DND-41 (cell line): ENCODE data around the gene XPO6.

Experiments used
- ATAC-seq: fragments of 200-7000 bp; cut with Tn5 transposase; 3 replicates; pipeline ENCODE4 v1.9.1; 2021; ENCODE audit warnings: low read depth; ENCODE audit not compliant: insufficient read depth
- DNase-seq: peaks from one replicate; pipeline ENCODE4 v3.0.0-alpha.2; 2020
- H2AFZ ChIP-seq: 2 replicates; pipeline ENCODE4 v1.6.0; 2012; ENCODE audit warnings: low read depth, low read length
- H3K27ac ChIP-seq: 2 replicates; pipeline ENCODE4 v1.5.1; 2012; ENCODE audit warnings: low read length, inconsistent platforms
- H3K27me3 ChIP-seq: fragments of 200-600 bp; sonication (generic); 2 replicates; pipeline ENCODE4 v1.6.0; 2012; ENCODE audit warnings: low read length, mild to moderate bottlenecking, inconsistent platforms; ENCODE audit not compliant: insufficient read depth, poor library complexity
- H3K36me3 ChIP-seq: 2 replicates; pipeline ENCODE4 v1.5.1; 2012; ENCODE audit warnings: low read length, inconsistent platforms; ENCODE audit not compliant: insufficient read depth
- H3K4me1 ChIP-seq: 2 replicates; pipeline ENCODE4 v1.5.1; 2012; ENCODE audit warnings: mild to moderate bottlenecking, low read length; ENCODE audit not compliant: insufficient read depth
- H3K4me2 ChIP-seq: 2 replicates; pipeline ENCODE4 v1.6.0; 2012; ENCODE audit warnings: mild to moderate bottlenecking, moderate library complexity, low read length, inconsistent platforms; ENCODE audit not compliant: insufficient read depth
- H3K4me3 ChIP-seq, 2 experiments: fragments of 200-600 bp in 1 of 2; shearing (Covaris generic) in 1 of 2; 2 replicates each; pipeline ENCODE4 v1.5.1; 2012 to 2016; ENCODE audit warnings: inconsistent platforms in 2 of 2, low read length in 2 of 2, mild to moderate bottlenecking in 2 of 2, low read depth in 1 of 2, moderate library complexity in 1 of 2
- H3K79me2 ChIP-seq: 2 replicates; pipeline ENCODE4 v1.6.0; 2012; ENCODE audit warnings: low read length, inconsistent platforms; ENCODE audit not compliant: insufficient read depth
- H3K9ac ChIP-seq: 2 replicates; pipeline ENCODE4 v1.6.0; 2012; ENCODE audit warnings: low read depth, mild to moderate bottlenecking, inconsistent platforms, low read length, moderate library complexity
- H3K9me3 ChIP-seq: 2 replicates; pipeline ENCODE4 v1.5.1; 2012; ENCODE audit warnings: low read length, moderate library complexity, mild to moderate bottlenecking, inconsistent platforms; ENCODE audit not compliant: insufficient read depth, severe bottlenecking
- H4K20me1 ChIP-seq: 2 replicates; pipeline ENCODE4 v1.6.0; 2012; ENCODE audit warnings: low read length; ENCODE audit not compliant: insufficient read depth
- CTCF ChIP-seq: IDR thresholded peaks from 2 replicates; pipeline ENCODE4 v1.5.1; 2012; ENCODE audit warnings: borderline replicate concordance, low read length, moderate library complexity, mild to moderate bottlenecking; ENCODE audit not compliant: poor library complexity, severe bottlenecking; ENCODE audit errors: extremely low read depth
- EZH2 ChIP-seq: IDR thresholded peaks from 3 replicates; pipeline ENCODE4 v1.6.1; 2012; ENCODE audit warnings: borderline replicate concordance, low read depth, mild to moderate bottlenecking, moderate library complexity, low read length, inconsistent platforms; ENCODE audit not compliant: severe bottlenecking

Gene XPO6

DNA sequence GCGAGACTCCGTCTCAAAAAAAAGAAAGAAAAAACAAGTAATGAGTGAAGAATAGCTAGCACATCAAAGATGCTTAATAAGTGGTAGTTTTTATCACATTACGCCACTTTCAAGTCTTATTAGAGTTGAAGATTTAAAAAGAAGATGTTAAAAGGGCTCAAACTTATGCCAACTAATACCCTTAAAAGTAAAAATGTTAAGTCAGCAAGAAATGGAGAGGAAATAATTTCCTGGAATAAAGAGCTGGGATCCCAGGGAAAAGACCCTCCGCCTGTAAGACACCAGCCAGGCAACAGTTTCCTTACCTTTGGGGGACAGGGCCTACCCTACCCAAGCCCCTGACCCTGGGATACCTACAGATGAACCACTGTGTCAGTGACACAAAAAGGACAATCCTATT is 3.6 kb downstream of the XPO6 start:
- Histone ChIP-seq H4K20me1 (peaks cover 64% of the 10 kb centered on the region), H3K27me3 (no peaks in the 10 kb centered on the region), H3K79me2 (peaks cover 85% of the 10 kb centered on the region), H3K4me2 (peak overlapping the region; percentile 73; the same call in 1 of the 2 replicates), H3K4me3 (peak overlapping the region in 1 of 2 experiments; percentile 22; a peak in 1 of 4 replicates), H3K27ac (no peak overlapping the region), H3K36me3 (peaks cover 63% of the 10 kb centered on the region), H3K4me1 (peaks cover 61% of the 10 kb centered on the region), H3K9me3 (no peaks in the 10 kb centered on the region), H2AFZ (no peak overlapping the region), H3K9ac (no peak overlapping the region)
- TF ChIP-seq CTCF, result no peak
- no peak for TF ChIP-seq EZH2
- no peak for ATAC-seq
- no peak for DNase-seq

GRCh38 chr16:28207399-28207798 is 4.4 kb downstream of the XPO6 start:
- ATAC-seq (no peak), DNase-seq (no peak)
- Histone ChIP-seq H3K36me3 (peaks cover 71% of the 10 kb centered on the region), H3K9ac (no peak overlapping the region), H3K4me3 (no peak overlapping the region), H2AFZ (no peak overlapping the region), H3K4me2 (peak overlapping the region; percentile 37; the same call in 1 of the 2 replicates), H4K20me1 (peaks cover 72% of the 10 kb centered on the region), H3K27me3 (no peaks in the 10 kb centered on the region), H3K27ac (peak overlapping the region; percentile 45; the same call in 1 of the 2 replicates), H3K4me1 (peaks cover 58% of the 10 kb centered on the region), H3K79me2 (peaks cover 92% of the 10 kb centered on the region), H3K9me3 (no peaks in the 10 kb centered on the region)
- no peak for TF ChIP-seq CTCF
- no peak for TF ChIP-seq EZH2

DNA sequence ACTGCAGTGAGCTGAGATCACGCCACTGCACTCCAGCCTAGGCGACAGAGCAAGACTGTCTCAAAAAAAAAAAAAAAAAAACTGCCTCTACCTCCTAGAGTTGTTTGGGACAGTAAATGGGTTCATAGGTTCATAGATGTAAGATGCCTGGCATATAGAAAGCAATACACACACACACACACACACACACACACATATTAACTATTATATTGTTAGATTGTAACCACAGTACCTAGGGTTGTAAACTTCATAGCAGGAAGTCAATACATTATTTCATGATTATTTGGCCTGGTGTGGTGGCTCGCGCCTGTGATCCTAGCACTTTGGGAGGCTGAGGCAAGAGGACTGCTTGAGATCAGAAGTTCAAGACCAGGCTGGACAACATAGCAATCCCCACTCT is 5.8 kb downstream of the XPO6 start:
- ATAC-seq, result no peak
- peaks cover 83% of the 10 kb centered on the region for H3K36me3 ChIP-seq

More for the DNA sequence above, 5.8 kb downstream of the XPO6 start:
- DNase-seq, result no peak
- no peak for TF ChIP-seq EZH2
- TF ChIP-seq CTCF, result no peak
- no peak overlapping the region for H3K9ac ChIP-seq
- peaks cover 55% of the 10 kb centered on the region for H3K4me1 ChIP-seq
- no peak overlapping the region for H2AFZ ChIP-seq
- H3K27ac ChIP-seq, result no peak overlapping the region
- no peaks in the 10 kb centered on the region for H3K9me3 ChIP-seq
- H3K4me3 ChIP-seq, result no peak overlapping the region
- H3K4me2 ChIP-seq, result no peak overlapping the region; the same call in 1 of the 2 replicates
- peaks cover 99% of the 10 kb centered on the region for H3K79me2 ChIP-seq
- peaks cover 79% of the 10 kb centered on the region for H4K20me1 ChIP-seq
- H3K27me3 ChIP-seq, result no peaks in the 10 kb centered on the region
